Fibroblast of skin of abdomen (primary cell): ENCODE data around the gene CCDC157.
A peak's percentile ranks its signal among the peaks of the same experiment; 100 is the strongest.

Experiments used
- DNase-seq: peaks from one replicate; pipeline ENCODE4 v3.0.0-alpha.2; 2013

Gene CCDC157

DNA sequence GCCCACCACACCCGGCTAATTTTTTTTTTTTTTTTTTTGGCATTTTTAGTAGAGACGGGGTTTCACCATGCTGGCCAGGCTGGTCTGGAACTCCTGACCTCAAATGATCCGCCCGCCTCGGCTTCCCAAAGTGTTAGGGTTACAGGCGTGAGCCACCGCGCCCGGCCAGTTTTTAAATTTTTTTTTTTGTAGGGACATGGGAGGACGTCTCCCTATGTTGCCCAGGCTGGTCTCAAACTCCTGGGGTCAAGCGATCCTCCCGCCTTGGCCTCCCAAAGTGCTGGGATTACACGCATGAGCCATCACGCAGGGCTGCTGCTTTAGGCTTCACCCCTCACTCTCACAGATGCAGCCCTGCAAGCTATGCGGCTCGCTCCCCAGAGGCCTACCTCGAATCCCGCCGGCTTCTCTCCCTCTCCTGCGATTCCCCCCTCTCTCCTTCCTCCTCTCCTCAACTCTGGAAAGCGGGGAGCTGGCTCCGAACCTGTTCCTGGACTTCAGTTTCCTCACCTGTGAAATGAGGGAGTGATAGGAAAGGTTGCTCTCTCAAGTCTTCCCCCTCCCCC is 926 bp downstream of the CCDC157 start:
- no peak for DNase-seq

DNA sequence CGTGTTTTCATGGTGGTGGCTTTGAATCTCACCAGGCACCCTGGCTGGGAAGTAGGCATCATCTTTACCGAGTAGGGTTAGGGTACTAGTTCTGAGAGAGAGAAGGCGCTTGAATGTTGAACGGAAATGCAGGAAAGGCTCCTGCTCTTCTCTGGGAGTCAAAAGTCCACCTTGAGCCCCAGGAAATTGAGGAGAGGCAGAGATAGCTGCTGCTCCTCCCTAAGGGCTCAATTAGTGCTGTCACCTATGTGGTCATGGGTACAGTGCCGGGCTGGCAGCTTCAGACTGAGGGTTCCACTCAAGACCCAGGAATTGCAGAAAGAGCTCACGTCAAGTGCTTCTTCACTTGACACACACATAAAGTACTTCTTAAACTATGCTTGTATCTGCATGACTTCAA is 1.7 kb downstream of the CCDC157 start:
- DNase-seq: no peak

DNA sequence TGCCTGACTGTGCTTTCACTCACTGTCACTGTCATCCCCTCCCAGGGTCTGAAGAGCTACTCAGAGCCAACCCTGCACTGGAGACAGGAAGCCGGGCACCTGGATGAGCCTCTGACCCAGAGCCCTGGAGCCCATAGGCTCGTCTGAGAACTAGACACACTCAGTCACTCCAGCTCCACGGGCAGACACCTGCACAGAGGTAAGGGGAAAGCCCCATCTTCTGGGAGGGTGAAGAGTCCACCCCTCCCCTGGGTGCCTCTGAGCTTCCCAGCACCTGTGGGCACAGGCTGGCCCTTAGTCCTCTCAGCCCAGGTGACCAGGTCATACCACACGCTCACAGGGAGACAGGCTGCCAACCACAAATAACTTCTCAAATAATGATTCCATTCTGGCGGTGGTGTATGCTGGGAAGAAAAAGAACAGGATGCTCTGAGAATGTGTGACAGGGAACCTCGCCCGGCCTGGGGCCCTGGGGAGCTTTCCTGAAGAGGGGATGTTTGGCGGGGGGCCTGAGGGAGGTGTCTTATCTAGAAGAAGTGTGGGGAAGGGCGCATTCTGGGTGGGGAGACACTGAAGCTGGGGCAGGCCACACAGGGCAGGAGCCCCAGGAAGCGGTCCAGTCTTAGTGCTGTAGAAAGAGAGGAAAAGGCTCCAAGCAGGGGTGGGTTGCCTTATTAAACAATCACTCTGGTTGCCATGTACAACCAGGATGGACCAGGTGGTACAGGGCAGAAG is 5.3 kb downstream of the CCDC157 start:
- no peak for DNase-seq

DNA sequence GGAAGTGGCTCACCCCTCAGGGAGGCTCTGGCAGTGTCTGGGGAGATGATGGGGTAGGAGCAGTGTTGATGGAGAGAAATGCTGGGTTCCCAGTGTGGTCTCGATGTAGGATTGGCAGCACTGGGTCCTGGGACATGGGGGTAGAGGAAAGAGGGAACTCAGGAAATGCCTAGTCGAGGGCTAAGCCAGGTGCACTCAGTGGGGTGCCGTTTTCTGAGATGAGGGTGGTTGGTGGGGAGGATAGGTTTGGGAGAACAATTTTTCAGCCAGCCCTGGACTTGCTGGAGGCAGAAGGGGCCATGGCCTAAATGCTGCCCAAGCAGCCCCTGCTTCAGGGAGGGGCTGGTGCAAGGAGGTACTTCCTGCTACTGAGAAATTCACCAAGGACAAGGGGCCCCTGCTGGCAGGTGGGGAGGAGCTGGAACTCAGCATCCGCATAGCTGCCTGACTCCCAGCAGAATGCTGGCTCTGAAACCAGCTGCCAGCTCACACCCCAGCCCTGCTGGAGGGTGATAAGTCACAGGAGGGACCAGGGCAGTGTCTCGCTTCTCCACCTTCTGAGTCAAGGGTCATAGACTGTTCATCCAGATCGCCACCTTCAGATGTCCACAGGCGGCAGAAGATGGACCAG is 6.0 kb downstream of the CCDC157 start:
- DNase-seq: no peak

DNA sequence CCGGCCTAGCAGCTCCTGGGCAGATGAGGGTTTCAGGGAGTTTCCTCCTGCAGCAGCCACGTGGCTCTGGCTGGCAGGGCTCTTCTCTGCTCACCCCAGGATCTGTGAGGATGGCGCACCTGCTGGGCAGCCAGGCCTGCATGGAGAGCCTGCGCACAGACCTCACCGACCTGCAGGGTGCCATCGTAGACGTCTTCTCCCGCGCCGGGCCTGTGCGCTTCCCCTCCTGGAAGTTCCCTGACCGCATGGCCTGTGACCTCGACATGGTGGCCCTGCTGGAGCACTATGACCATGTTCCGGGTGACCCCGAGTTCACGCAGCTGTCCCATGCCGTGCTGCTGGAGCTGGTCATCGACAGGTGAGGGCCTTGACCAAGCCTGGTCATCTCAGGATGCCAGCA is 9.1 kb downstream of the CCDC157 start:
- DNase-seq: no peak

DNA sequence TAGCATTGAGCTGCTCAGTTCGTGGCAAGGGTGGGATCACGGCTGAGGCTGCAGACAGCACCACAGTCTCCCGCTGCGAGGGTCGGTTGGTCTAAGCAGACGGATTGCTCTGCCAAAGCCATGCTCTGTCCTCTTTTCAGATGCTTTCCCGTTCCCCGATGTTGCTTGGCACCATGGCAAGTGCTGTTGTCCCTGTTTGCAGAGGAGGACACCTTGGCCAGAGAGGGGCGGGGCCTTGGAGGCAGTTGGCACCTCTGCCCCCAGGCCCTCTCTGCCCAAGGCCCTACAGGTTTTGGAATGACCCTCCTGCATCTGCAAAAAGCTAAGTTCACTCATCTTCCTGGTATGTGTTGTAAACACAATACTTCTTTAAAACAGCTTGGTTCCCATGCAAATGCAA is 11.6 kb downstream of the CCDC157 start:
- DNase-seq: no peak

DNA sequence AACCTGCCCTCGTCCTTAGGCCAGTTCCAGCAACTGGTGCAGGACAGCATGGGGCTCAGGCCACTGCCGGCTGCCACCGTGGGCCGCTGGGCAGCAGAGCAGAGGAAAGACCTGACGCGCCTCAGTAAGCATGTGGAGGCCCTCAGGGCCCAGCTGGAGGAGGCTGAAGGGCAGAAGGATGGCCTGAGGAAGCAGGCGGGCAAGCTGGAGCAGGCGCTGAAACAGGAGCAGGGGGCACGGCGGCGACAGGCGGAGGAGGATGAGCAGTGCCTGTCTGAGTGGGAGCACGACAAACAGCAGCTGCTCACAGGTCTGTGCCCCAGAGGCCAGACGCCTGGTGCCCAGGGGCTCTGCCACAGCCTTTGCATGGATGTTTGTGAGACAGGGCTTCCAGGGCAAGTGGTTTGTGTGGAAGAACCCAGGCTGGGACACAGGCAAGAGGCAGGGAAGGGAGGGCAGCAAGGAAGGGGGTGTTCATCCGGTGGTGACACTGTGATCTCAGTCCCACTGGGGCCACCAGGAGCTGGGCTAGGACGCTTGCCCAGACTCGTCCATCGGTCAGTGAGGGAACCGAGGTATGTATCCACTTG is 13.9 kb downstream of the CCDC157 start:
- no peak for DNase-seq

DNA sequence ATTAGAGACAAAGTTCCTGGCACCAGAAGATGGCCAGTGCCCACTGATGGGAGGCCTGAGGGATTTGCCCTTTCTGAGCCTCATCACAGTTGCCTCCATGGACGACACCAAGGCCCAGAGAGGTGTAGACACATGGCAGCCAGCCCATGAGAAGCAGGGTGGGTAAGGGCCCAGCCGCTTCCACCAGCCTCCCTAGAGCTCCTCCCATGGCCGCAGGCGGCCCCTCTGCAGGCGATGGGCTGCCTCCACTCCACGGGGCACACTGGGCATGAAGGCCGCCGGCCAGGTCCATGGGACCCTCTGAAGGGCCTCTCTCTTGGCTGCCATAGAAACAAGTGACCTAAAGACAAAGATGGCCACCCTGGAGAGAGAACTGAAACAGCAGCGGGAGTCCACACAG is 14.5 kb downstream of the CCDC157 start:
- DNase-seq: no peak

DNA sequence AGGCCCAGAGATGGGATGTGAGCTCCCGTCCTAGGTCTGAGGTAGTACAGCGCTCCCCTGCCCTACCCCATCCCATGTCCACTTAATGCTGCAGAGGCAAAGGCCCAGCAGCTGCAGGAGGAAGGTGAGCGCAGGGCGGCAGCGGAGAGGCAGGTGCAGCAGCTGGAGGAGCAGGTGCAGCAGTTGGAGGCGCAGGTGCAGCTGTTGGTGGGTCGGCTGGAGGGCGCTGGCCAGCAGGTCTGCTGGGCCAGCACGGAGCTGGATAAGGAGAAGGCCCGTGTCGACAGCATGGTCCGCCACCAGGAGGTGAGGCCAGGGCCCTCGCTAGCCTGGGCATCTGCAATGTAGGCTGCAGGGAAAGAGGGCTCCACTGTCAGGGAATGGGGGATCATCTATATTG is 15.2 kb downstream of the CCDC157 start:
- no peak for DNase-seq

DNA sequence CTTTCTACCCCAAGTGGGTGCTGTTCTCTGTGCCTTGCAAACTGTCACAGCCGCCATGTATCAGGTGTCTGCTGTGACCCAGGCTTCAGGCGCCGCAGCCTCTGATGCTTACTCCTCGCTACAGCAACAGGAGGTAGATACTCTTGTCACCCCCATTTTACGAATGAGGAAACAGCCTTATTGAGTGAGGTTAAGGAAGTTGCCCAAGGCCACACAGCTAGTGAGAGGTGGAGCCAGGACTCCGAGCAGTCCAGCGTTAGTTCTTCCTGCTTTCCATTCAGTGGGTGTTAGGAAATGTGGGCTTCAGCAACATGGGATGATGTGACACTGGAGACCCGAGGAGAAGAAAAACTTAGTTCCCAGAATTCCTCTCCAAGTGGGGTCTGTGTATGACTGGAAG is 16.1 kb downstream of the CCDC157 start:
- no peak for DNase-seq

DNA sequence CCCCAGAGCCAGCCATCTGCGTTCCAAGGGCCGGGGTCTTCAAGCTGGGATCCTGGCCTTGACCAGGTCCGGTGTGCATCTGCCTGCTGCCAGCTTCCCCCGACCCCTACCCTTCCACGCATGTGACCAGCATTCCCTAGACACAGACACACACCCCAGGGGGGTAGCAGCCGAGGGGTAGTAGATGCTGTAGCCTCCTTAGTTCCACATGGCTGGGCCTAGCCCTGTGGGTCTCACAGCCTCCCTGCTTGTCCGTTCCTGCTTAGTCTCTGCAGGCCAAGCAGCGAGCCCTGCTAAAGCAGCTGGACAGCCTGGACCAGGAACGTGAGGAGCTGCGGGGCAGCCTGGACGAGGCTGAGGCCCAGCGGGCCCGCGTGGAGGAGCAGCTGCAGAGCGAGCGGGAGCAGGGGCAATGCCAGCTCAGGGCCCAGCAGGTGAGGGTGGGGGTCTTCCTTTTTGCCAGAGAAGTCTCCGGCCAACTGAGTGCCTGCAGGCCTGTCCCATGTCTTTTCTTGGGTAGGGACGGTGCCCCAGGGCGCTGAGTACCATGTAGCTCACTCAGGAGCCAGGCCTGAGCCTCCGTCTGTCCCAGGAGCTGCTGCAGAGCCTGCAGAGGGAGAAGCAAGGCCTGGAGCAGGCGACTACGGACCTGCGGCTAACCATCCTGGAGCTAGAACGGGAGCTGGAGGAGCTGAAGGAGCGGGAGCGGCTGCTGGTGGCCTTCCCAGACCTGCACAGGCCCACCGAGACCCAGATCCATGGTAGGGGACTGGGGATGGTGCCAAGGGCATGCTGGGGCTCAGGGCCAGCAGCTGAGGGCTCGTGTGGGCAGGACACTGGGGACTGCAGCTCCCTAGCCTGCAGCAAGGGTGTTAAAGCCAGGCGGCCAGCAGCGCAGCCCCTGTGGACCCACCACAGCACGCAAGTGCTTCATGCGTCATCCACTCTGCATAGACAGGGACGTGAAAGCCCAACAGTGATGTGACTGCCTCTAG is 16.8 kb downstream of the CCDC157 start:
- DNase-seq: no peak

DNA sequence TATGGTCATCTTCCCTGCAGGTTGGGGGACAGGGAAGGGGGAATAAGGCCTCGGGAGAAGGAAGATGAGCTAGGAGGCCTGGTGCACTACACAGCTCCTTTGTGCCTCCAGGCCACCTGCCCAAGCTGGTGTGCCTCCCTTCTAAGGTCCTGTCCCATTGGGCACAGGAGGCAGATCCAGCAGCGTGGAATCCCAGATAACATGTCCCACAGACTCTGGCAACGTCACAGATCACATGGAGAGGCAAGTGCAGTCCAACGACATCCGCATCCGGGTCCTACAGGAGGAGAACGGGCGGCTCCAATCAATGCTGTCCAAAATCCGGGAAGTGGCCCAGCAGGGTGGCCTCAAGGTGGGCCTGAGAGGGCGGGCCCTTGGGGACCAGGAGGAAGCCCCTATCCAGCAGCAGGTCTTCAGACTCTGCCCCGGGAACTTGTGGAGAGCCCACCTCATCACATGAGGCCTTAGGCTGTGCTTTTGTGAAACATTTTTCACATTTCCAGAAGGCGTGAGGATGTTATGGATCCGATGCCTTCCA is 18.6 kb downstream of the CCDC157 start:
- DNase-seq: no peak

DNA sequence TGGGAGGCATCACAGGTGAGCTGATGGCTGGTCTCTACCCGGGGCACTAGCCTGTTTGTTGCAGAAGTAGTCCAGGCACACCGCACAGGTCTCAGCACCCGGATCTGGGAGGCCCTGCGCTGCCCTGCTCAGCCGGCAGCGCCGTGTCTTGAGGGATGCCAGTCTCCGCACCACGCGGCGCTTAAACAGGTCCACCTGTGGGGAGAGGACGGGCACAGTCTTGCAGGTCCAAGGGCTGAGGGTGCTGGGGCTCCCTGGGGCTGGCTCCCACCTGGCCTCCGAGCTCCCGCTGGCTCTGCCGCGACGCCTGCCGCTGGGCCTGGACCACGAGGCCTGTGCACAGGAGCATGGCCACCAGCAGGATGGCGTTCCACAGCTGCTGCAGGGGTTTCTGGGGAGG is 23.2 kb downstream of the CCDC157 start:
- DNase-seq: no peak

DNA sequence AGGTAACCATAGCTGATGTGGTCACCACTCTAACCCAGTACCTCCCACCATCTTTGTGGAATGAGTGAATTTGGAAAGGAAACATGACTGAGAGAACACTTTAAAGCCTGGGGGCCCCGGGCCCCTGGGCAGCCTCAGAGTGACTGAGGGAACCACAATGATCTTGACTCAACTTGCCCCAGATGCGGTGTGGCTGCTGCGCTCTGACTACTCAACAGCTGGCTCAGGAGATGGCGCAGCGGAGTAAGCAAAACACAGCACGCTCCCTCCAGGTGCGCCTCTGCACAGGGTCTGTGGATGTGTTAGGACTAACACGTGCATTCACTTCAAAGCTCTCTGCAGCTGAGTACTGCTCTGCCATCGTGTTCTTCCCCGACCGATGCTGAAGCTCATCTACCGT is 24.5 kb downstream of the CCDC157 start:
- DNase-seq: no peak

DNA sequence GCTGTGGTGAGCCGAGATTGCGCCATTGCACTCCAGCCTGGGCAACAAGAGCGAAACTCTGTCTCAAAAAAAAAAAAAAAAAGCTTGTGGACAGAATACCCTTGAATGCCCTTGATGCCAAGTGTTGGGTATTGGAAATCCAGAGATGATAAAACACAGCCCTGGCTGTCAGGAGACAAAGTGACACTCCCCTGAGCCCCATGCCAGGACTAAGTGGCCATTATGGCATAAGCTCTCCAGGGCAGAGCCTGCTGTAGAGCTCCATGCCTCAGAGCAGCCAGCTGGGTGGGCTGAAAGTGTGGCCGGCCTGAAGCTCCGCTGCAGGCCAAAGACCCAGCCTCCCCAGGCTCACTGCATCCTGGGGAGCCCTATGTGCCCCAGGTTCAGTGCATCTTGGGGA is 25.5 kb downstream of the CCDC157 start:
- no peak for DNase-seq

DNA sequence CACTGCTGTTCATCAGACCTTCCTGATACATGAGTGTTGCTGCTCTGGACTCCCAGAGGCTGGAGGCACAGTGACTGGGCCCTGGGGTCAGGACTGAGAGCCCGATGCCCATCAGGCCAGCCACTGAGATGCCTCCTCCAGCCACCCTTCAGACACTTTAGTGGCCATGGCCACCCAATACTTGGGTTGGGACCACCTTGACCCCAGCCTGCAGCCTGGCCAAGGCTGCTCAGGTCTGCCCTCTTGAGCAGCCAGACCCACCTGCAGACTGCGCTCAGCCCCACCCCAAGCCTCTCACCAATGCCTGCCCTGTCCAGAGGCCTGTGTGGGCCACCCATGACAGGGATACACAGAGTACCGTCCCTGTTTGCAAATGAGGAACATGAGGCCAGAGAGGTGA is 26.3 kb downstream of the CCDC157 start:
- DNase-seq: no peak

DNA sequence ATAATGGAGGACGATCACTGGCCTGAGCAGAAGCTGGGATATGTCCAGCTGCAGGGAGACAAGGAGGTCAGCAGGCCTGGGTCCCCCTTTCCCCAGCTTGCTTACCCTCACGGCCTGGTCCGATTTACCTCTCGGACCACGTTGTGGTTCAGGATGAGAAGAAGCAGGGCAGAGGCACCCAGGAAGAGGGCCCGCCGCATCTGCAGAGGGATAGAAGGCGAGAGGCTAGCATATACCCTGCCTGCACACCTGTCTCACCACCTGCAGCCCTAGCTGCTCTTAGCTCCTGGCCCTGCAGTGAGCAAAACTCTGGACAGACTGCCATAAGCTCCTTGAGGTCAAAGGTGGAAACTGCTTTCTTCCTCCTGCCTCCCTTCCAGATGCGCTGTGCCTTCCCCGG is 29.1 kb downstream of the CCDC157 start:
- no peak for DNase-seq

DNA sequence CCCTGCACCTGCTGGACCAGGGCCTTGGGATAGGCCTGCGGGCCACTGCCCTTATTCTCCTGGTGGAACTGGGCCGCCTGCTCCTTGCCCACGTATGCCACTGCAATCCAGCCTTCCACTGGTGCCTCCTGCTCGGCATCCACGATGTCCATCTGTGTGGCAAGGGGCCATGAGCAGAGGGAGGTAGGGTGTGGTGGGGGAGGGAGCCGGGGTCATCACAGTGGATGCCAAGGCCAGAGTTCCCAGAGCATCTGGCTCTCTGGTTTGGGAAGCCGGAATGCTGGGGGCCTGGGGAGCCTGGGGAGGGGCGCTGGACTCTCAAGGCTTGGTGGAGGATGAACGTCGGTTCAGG is 29.8 kb downstream of the CCDC157 start:
- no peak for DNase-seq

DNA sequence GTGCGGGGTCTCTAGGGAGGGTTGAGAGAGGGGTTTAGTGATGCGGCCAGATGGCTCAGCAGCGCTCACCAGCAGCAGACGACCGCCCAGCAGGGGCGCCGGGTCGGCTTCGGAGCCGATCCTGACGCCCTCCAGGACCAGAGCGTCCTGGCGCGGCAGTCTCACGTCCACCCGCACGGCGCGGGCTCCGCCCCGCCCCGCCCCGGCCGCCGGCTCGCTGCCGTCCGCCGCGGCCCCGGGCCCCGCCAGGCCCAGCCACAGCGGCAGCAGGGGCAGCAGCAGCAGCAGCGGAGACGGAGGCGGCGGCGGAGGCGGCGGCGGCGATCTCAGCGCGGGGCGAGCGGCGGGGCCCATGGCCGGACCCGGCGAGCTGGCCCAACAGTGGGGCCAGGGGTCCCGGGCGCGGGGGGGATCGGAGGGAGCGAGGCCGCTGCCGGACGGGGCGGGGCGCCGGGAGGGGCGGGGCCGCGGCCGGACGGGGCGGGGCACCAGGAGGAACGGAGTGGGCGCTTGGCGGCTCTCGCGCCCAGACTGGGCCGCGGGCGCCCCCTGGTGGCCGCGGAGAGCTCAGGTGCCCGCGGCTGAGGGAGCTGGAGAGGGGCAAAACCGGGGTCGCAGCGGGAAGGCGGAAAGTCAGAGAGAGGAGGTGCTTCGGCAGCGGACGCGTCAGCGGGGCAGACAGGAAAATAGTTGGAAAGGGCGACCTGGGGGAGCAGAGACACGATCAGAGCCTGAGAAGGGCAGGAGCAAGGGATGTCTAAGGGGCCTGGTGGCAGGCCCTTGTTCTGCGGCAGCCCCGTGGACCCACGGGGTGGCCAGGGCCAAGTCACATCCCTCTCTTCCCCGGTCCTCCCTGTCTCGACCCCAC is 30.4 kb downstream of the CCDC157 start, which contains the start of gene RNF215:
Gene RNF215 (minus strand): TSS at position 452 of the 868 bp plus-strand sequence. CDS start 98 bp downstream, at position 354.
- peak; percentile 75 for DNase-seq

DNA sequence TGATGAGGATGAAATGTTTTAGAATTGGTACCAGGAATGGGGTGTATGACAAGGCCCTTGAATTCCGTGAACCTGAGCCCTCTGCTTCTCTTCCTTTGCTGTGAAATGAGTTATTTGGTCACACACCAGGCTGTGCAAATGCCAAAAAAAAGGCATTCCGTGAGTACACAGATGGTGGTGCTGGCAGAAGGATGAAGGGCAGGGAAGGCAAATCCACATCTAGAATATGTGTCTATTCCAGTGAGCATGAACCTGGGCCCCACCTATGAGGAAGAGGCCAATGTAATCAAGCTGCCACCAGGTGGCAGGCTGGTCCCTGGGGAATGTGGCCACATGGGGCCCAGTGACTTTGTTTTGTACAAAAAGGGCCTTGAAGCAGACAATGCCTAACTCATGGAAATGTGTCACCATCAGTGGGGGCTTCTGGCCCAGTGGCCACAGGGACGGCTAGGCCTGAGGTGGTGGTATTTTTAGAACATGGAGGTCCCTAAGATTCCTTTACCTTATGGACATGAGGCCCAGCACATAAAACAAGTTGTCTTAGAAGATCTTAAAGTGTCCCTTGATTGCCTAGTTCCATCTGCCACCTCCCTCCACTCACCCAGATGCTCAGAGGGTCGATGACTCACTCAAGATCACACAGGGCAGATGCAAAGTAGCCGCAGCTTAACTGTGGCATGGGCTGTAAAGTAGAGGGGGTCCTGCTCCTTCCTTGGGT is 34.3 kb downstream of the CCDC157 start:
- DNase-seq: peak; percentile 56
